Measurements from ENCODE around the gene GPR75. TPM values are rescaled to one million over a fixed set of nuclear protein-coding genes. Genes with fewer than 3 reads are reported as not detected.

GPR75 gene
- total and polyA plus RNA-seq, 2 experiments from 2014 or later = 0.34 to 4.1 TPM

DNA sequence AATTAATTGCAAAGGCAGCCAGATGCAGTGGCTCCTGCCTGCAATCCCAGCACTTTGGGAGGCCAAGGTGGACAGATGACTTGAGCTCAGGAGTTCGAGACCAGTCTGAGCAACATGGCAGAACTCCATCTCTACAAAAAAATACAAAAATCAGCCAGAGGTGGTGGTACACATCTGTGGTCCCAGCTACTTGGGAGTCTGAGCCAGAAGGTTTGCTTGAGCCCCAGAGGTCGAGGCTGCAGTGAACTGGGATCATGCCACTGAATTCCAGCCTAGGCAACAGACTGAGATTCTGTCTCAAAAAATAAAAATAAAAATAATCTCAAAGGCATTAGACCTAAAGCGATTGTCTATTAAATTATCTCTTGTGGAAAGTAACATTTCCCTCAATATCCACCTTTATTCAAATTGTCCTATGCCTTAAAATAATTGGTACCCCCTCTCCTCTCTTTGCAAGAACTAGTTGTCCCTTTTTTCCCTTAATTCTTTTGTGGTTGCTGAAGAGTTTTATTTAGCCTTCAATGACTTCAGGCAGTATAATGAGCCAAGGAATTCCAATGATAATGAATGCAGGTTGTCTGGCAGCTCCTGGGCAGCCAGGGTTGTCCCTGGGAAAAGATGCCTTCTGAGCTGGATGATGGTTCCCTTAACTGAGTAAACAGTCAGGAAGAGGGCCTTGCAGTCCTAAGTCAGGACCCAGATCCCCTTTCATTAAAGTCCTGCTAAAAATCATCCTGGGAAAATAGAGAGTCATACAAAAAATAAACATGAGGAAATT lies 32.2 kb downstream of the GPR75 start (continued):
- TF ChIP-seq, protein P1, sequence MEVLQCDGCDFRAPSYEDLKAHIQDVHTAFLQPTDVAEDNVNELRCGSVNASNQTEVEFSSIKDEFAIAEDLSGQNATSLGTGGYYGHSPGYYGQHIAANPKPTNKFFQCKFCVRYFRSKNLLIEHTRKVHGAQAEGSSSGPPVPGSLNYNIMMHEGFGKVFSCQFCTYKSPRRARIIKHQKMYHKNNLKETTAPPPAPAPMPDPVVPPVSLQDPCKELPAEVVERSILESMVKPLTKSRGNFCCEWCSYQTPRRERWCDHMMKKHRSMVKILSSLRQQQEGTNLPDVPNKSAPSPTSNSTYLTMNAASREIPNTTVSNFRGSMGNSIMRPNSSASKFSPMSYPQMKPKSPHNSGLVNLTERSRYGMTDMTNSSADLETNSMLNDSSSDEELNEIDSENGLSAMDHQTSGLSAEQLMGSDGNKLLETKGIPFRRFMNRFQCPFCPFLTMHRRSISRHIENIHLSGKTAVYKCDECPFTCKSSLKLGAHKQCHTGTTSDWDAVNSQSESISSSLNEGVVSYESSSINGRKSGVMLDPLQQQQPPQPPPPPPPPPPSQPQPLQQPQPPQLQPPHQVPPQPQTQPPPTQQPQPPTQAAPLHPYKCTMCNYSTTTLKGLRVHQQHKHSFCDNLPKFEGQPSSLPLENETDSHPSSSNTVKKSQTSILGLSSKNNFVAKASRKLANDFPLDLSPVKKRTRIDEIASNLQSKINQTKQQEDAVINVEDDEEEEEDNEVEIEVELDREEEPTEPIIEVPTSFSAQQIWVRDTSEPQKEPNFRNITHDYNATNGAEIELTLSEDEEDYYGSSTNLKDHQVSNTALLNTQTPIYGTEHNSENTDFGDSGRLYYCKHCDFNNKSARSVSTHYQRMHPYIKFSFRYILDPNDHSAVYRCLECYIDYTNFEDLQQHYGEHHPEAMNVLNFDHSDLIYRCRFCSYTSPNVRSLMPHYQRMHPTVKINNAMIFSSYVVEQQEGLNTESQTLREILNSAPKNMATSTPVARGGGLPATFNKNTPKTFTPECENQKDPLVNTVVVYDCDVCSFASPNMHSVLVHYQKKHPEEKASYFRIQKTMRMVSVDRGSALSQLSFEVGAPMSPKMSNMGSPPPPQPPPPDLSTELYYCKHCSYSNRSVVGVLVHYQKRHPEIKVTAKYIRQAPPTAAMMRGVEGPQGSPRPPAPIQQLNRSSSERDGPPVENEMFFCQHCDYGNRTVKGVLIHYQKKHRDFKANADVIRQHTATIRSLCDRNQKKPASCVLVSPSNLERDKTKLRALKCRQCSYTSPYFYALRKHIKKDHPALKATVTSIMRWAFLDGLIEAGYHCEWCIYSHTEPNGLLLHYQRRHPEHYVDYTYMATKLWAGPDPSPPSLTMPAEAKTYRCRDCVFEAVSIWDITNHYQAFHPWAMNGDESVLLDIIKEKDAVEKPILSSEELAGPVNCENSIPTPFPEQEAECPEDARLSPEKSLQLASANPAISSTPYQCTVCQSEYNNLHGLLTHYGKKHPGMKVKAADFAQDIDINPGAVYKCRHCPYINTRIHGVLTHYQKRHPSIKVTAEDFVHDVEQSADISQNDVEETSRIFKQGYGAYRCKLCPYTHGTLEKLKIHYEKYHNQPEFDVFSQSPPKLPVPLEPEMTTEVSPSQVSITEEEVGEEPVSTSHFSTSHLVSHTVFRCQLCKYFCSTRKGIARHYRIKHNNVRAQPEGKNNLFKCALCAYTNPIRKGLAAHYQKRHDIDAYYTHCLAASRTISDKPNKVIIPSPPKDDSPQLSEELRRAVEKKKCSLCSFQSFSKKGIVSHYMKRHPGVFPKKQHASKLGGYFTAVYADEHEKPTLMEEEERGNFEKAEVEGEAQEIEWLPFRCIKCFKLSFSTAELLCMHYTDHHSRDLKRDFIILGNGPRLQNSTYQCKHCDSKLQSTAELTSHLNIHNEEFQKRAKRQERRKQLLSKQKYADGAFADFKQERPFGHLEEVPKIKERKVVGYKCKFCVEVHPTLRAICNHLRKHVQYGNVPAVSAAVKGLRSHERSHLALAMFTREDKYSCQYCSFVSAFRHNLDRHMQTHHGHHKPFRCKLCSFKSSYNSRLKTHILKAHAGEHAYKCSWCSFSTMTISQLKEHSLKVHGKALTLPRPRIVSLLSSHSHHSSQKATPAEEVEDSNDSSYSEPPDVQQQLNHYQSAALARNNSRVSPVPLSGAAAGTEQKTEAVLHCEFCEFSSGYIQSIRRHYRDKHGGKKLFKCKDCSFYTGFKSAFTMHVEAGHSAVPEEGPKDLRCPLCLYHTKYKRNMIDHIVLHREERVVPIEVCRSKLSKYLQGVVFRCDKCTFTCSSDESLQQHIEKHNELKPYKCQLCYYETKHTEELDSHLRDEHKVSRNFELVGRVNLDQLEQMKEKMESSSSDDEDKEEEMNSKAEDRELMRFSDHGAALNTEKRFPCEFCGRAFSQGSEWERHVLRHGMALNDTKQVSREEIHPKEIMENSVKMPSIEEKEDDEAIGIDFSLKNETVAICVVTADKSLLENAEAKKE (CRISPR knock-in tag; IDR thresholded peaks at IDR 0.05) = peak; percentile 77
- TF ChIP-seq ZNF331 (CRISPR knock-in tag; IDR thresholded peaks at IDR 0.05; ENCODE audit: low read depth) = no peak
- TF ChIP-seq, protein P2, sequence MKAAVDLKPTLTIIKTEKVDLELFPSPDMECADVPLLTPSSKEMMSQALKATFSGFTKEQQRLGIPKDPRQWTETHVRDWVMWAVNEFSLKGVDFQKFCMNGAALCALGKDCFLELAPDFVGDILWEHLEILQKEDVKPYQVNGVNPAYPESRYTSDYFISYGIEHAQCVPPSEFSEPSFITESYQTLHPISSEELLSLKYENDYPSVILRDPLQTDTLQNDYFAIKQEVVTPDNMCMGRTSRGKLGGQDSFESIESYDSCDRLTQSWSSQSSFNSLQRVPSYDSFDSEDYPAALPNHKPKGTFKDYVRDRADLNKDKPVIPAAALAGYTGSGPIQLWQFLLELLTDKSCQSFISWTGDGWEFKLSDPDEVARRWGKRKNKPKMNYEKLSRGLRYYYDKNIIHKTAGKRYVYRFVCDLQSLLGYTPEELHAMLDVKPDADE (IDR thresholded peaks at IDR 0.05) = no peak
- TF ChIP-seq, protein P3, sequence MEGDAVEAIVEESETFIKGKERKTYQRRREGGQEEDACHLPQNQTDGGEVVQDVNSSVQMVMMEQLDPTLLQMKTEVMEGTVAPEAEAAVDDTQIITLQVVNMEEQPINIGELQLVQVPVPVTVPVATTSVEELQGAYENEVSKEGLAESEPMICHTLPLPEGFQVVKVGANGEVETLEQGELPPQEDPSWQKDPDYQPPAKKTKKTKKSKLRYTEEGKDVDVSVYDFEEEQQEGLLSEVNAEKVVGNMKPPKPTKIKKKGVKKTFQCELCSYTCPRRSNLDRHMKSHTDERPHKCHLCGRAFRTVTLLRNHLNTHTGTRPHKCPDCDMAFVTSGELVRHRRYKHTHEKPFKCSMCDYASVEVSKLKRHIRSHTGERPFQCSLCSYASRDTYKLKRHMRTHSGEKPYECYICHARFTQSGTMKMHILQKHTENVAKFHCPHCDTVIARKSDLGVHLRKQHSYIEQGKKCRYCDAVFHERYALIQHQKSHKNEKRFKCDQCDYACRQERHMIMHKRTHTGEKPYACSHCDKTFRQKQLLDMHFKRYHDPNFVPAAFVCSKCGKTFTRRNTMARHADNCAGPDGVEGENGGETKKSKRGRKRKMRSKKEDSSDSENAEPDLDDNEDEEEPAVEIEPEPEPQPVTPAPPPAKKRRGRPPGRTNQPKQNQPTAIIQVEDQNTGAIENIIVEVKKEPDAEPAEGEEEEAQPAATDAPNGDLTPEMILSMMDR (conservative IDR thresholded peaks at IDR 0.05; ENCODE audit: low read depth in 2 of 2) = no peak

Measured in GM23338 (cell line).